Vagina (tissue), 2 donors: ENCODE results near the gene ERN1.

ENCODE experiments used
- CTCF ChIP-seq, 3 experiments: fragments of 450-650 bp in 2 of 3; fragments of 200-600 bp in 1 of 3; sonication (generic) in 1 of 3; IDR thresholded peaks; one replicate each; pipeline ENCODE4 v1.5.1; 2017 to 2019; ENCODE audit warnings: antibody characterized with exemption in 3 of 3, mild to moderate bottlenecking in 2 of 3, moderate library complexity in 2 of 3
- POLR2A ChIP-seq, 2 donors: fragments of 450-650 bp; IDR thresholded peaks; one replicate each; pipeline ENCODE4 v1.6.1; 2017; ENCODE audit warnings: antibody characterized with exemption in 2 of 2, mild to moderate bottlenecking in 2 of 2, moderate library complexity in 2 of 2
- POLR2AphosphoS5 ChIP-seq, 2 donors: sonication (generic); formaldehyde crosslinking; IDR thresholded peaks; one replicate each; pipeline ENCODE4 v1.9.0; 2017; ENCODE audit warnings: antibody characterized with exemption in 2 of 2, mild to moderate bottlenecking in 2 of 2, low read depth in 1 of 2; ENCODE audit not compliant: insufficient read depth in 1 of 2

GRCh38 chr17:64155129-64155528 is 25.2 kb upstream of the ERN1 start:
- TF ChIP-seq CTCF (IDR thresholded peaks at IDR 0.05) (no peak), POLR2A (IDR thresholded peaks at IDR 0.05) (no peak), POLR2AphosphoS5 (IDR thresholded peaks at IDR 0.05; ENCODE audit: insufficient read depth in 1 of 2, low read depth in 1 of 2) (no peak)
